Putamen (tissue), 1 donor: ENCODE measurements around the gene IFIT1B.

Source experiments
- DNase-seq: peaks from one replicate; pipeline ENCODE4 v3.0.0-alpha.2; 2016; ENCODE audit warnings: low spot score

IFIT1B gene

DNA sequence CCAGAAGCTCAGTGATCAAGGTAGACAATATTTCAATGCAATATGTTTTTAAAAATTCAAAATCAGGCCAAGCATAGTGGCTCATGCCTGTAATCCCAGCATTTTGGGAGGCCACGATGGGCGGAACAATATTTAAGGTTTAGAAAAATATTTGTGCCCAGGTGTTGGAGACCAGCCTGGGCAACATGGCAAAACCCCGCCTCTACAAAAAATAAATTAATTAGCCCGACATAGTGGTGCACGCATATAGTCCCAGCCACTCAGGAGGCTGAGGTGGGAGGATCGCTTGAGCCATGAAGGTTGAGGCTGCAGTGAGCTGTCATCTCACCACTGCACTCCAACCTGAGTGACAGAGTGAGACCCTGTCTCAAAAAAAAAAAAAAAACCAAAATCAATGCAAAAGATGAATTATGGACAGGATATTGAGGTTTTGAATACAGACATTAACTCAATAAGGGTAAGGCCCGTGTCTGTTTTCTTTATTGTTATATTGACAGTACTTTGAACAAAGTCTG, 35.6 kb downstream of the IFIT1B start:
- DNase-seq: no peak

DNA sequence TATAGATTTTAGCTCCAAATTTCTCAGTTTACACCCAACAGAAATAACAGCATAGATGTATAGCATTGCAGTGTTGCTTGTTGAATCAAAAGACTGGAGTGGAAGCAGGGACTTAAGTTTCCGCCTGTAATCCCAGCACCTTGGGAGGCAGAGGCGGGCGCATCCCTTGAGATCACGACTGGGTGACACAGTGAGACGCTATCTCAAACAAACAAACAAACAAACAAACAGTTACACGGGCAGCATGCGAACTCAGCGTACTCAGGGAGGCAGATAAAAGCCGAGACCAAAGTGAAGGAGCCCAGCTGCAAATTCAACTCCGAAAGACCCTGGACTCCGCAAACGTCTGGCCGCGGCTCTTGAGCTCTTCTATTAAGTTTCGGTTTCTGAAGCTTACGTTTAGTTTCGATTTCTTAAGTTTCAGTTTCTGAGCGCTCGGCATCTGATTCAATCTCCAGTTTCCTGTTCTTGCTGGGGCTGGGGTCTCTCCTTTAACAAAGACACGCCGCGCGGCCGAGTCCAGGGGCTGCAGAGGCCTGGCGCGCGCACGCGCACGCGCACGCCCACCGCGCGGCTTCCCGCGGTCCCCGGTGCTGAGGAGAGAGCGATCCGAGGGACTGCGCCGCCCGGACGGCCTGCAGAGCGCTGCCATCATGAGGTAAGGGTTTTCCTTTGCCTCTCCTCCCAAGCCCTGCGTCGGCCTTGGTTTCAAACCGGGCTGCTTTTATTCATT, 36.5 kb downstream of the IFIT1B start, which contains the start of gene IFIT5:
Gene IFIT5, plus strand, starts transcription at position 423 of the 733 bp plus-strand sequence. Its CDS starts 231 bp downstream, at position 654.
- DNase-seq: peak; percentile 81

DNA sequence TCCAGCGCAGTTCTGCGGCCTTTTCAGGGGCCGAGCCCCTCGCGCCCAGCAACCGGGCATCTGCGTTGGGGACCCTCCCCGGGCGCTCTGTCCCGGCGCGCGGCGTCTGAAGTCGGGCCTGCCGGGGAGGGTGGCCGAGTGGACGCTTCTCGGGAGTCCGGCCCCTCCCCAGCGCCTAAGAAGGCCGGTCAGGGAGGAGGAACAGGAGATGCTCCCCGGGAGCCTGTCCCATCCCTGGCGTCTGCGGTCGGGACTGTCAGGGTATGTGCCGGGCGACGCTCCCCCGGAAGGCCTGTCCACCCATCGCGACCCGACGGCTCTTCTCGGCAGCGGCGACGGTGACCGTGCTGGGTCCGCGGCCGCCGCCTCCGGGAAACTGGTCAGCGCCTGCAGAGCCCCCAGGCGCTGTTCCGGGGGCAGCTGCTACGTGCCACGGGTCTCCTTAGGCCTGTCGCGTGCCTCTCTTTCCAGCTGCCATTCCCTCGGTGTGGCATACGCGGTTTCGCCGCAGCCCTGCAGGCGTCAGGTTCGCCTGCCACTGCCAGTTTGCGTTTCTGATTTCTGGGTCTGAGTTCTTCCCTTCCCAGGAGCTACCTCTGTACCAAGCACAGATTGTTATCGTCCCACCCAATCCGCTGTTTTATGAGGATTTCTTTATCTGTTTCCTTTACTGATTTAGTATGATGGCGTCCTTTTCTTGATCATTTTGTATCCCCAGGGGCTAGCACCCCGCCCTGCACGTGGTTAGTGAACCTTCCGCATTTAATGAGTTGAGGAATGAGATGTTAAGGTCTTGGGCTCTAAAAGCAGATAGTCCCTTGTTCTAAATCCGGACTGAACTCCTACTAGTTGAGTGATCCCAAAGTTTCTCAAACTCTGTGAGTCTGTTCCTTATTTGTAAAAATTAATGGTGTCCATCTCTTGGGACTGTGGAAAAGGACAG, 37.3 kb downstream of the IFIT1B start:
- peak; percentile 61 for DNase-seq

- no peak for DNase-seq
These were observed 38.6 kb downstream of the IFIT1B start for GRCh38 chr10:89416465-89416864.

DNA sequence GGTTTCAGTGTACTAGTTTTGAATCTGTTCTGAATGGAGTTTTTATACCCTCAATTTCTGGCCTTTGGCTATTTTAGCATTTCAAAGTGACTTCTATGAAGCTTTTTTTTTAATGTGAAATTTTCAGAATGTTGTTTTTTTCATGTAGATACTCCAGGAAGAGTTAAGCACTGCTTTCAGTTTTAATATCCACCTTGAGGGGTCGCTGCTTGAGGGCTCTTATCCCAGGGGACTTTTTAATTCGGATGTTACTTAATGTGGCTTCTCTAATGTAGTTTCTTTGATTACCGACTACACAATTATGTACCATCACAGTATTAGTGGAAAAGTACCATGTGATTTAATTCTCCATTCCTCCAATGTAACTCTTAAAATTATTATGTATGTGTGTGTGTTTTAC, 41.7 kb downstream of the IFIT1B start:
- DNase-seq: no peak

DNA sequence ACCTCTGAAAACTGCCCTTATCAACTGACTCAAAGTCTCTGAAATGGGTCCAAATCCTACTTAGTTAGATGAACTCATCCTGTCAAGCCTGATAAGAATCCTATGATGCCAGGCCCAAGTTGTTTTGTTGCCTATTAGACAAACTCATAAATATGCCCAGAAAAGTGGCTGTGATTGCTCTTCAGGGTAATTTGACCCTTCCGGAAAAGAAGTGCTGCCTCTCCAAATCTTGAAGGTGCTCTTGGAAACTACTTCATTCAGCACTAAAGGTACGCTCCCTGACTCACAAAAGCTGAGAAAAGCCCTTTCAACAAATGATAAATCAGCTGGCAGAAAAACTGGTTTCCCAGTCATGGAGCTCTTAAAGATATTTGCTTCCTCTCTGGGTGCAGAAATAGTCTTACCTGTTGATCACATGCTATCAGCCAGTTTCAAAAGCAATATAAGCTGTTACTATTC, 43.2 kb downstream of the IFIT1B start:
- no peak for DNase-seq

DNA sequence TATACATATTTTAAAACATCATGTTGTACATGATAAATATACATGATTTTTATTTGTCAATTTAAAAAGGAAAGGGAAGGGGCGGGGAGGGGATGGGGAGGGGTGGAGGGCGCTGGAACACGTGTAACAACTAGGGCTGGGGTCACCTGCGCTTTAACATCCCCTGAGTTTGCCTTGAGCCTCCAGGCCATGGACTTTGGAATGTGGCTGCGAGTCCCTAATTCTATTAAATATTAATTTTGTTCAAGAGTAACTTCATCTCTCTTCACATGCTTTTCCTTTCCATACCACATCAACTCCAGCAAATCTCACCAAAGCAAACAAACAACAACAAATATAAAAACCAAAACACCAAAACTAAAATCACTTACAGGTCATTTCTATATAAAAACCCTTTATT, 47.1 kb downstream of the IFIT1B start:
- DNase-seq: no peak

- DNase-seq: peak; percentile 38
These were observed 48.5 kb downstream of the IFIT1B start for GRCh38 chr10:89426230-89426868.

- DNase-seq: no peak
These were observed 49.8 kb downstream of the IFIT1B start for GRCh38 chr10:89427629-89428028.

- DNase-seq: no peak
These were observed 51.0 kb downstream of the IFIT1B start for GRCh38 chr10:89428877-89429276.

DNA sequence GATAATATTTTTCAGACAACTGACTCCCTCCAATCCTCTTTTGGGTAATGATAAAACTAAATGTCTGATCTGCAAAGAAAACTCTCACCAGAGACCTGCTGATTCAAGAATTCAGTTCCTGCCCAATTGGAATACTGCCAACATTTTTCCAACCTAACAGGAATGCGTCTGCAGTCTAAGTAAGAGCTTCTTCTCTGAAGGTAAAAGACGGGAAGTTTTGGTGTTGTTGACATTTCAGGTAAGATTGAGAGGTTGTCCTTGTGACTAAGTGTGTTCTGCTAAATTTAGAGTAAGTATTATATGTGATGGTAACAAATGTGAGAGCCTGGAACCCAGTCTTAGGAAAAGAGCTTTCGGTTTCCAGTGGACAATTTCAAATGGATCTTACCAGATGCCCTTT, 54.1 kb downstream of the IFIT1B start:
- no peak for DNase-seq
